Measurements from ENCODE around the gene STARD13. TPM values are rescaled to one million over a fixed set of nuclear protein-coding genes. Genes with fewer than 3 reads are reported as not detected.

The STARD13 gene
- total RNA-seq, 1 experiment from 2014 or later, result 2.1 TPM

DNA sequence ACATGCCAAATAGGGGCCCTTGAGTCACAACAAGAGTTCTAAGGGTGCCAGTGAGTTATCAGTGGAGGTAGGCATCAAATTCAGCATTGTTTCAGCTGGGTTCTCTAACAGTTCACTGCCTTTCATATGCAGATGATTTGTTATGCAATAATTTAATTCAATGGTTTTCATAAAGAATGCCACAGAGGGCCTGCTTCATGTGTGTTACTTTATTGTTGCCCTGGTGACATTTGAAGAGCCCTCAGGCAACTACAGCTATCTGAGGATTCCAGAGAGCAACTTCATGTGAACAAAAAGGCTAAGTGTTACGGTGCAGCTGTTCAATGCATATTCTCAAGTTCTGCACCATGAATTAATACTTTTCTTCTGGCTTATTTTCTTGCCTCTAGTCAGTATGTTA is 43.1 kb upstream of the STARD13 start:
- no peak overlapping the region for H2BK5ac ChIP-seq (ENCODE audit: insufficient read length, low read length)
- H3K27me3 Mint-ChIP-seq (ENCODE audit: low read depth), result peaks cover 2% of the 10 kb centered on the region; the same call in 1 of the 2 replicates
- H3K56ac ChIP-seq (ENCODE audit: insufficient read length, low read depth, low read length), result no peak overlapping the region
- no peak overlapping the region for H3T11ph ChIP-seq (ENCODE audit: low read length)
- no CpG with 5 or more reads among the region's 1 CpG for WGBS (ENCODE audit: extremely low coverage, insufficient read length, low lambda C conversion rate)
- H3K23me2 ChIP-seq (ENCODE audit: insufficient read length, low read depth, low read length, poor library complexity, severe bottlenecking), result no peaks in the 10 kb centered on the region
- no peaks in the 10 kb centered on the region for H4K20me1 ChIP-seq (ENCODE audit: control insufficient read depth, insufficient read depth, insufficient read length)
- no peaks in the 10 kb centered on the region for H3K9me3 ChIP-seq (ENCODE audit: control insufficient read depth, low read depth, low read length)
- H4K8ac ChIP-seq (replicated peaks; ENCODE audit: insufficient read length, low read depth, low read length), result no peak overlapping the region
- no peaks in the 10 kb centered on the region for H3K36me3 Mint-ChIP-seq (ENCODE audit: insufficient read depth in 1 of 3, low read depth in 3 of 3)
- H3K9ac ChIP-seq (ENCODE audit: extremely low read depth, insufficient read length, low read length), result no peak overlapping the region
- no peak overlapping the region for H3K27ac Mint-ChIP-seq
- DNase-seq, result no peak
- H3K4me2 ChIP-seq (ENCODE audit: insufficient read depth, insufficient read length, low read length), result no peak overlapping the region
- TF ChIP-seq, protein P1, sequence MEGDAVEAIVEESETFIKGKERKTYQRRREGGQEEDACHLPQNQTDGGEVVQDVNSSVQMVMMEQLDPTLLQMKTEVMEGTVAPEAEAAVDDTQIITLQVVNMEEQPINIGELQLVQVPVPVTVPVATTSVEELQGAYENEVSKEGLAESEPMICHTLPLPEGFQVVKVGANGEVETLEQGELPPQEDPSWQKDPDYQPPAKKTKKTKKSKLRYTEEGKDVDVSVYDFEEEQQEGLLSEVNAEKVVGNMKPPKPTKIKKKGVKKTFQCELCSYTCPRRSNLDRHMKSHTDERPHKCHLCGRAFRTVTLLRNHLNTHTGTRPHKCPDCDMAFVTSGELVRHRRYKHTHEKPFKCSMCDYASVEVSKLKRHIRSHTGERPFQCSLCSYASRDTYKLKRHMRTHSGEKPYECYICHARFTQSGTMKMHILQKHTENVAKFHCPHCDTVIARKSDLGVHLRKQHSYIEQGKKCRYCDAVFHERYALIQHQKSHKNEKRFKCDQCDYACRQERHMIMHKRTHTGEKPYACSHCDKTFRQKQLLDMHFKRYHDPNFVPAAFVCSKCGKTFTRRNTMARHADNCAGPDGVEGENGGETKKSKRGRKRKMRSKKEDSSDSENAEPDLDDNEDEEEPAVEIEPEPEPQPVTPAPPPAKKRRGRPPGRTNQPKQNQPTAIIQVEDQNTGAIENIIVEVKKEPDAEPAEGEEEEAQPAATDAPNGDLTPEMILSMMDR (conservative IDR thresholded peaks at IDR 0.05), result no peak
- H4K91ac ChIP-seq (ENCODE audit: insufficient read length, low read depth, low read length), result no peak overlapping the region
- H3K79me2 ChIP-seq (ENCODE audit: insufficient read depth, low read length), result no peaks in the 10 kb centered on the region
- no peak overlapping the region for H2AK5ac ChIP-seq (ENCODE audit: insufficient read length, low read length)
- H2BK15ac ChIP-seq (ENCODE audit: low read depth, low read length), result no peak overlapping the region
- H2BK120ac ChIP-seq (ENCODE audit: low read depth, low read length, poor library complexity, severe bottlenecking), result no peak overlapping the region
- H3K4me1 Mint-ChIP-seq, result peaks cover 12 to 20% of the 10 kb centered on the region in 2 experiments
- no peak overlapping the region for H3K23ac ChIP-seq (ENCODE audit: insufficient read length, low read depth, low read length)
- no peak overlapping the region for H3K4me3 Mint-ChIP-seq
- no peak overlapping the region for H2BK12ac ChIP-seq (ENCODE audit: insufficient read length, low read depth, low read length)
- no peak overlapping the region for H4K5ac ChIP-seq (ENCODE audit: insufficient read length, low read depth, low read length)
- no peak overlapping the region for H2AFZ ChIP-seq (ENCODE audit: low read length)
- H3K27ac ChIP-seq (ENCODE audit: insufficient read length, low read depth, low read length), result no peak overlapping the region
- no peaks in the 10 kb centered on the region for H3K27me3 ChIP-seq (ENCODE audit: insufficient read depth, low read length)
- H3K14ac ChIP-seq (ENCODE audit: insufficient read depth, low read length), result no peak overlapping the region
- H2BK20ac ChIP-seq (ENCODE audit: low read depth, low read length, poor library complexity, severe bottlenecking), result no peak overlapping the region
- H3K79me1 ChIP-seq (ENCODE audit: insufficient read depth, low read depth, low read length, poor library complexity, severe bottlenecking), result no peaks in the 10 kb centered on the region
- H3K9me3 Mint-ChIP-seq, result no peaks in the 10 kb centered on the region
- H3K4ac ChIP-seq (ENCODE audit: low read depth, low read length), result no peak overlapping the region
- H3K4me1 ChIP-seq (ENCODE audit: insufficient read depth, low read length), result peaks cover 7% of the 10 kb centered on the region; the same call in 1 of the 2 replicates
- H3K18ac ChIP-seq (ENCODE audit: insufficient read length, low read depth, low read length), result no peak overlapping the region

Data from H9 (cell line).